ENCODE measurements around the gene SRI. TPM values are rescaled to one million over a fixed set of nuclear protein-coding genes. Genes with fewer than 3 reads are reported as not detected.
"Not testable (repeated sequence)": the region's sequence is repeated elsewhere in the genome, so short reads cannot be mapped to it uniquely, and the experiment has no call there.

SRI gene
- total and polyA plus RNA-seq, 9 donors, result 45.4 to 151 (median 82.4) TPM

GRCh38 chr7:88267421-88267820 is 47.6 kb upstream of the SRI start:
- intact Hi-C loops (cut with DNase I), result no loop called here
- whole genome bisulfite sequencing, 3 donors, result 92 to 95% (median 93%) methylated on average over 4 of the region's 4 CpGs
- TF ChIP-seq CTCF (IDR thresholded peaks at IDR 0.05) (no peak), POLR2A (IDR thresholded peaks at IDR 0.05) (no peak), EP300 (IDR thresholded peaks at IDR 0.05) (no peak)
- DNase-seq, result no peak
- Histone ChIP-seq H3K27ac (no peak overlapping the region), H3K4me3 (no peak overlapping the region), H3K9me3 (no peaks in the 10 kb centered on the region), H3K4me1 (ENCODE audit: insufficient read depth) (no peaks in the 10 kb centered on the region), H3K27me3 (no peaks in the 10 kb centered on the region), H3K36me3 (no peaks in the 10 kb centered on the region)

GRCh38 chr7:88264987-88265386 is 45.1 kb upstream of the SRI start:
- DNase-seq; H3K27me3 ChIP-seq; intact Hi-C loops (cut with DNase I); H3K36me3 ChIP-seq; H3K4me3 ChIP-seq; H3K9me3 ChIP-seq; H3K27ac ChIP-seq; H3K4me1 ChIP-seq (ENCODE audit: insufficient read depth): not testable (repeated sequence)
- WGBS, 3 donors, result 54 to 61% (median 54%) methylated on average over 3 of the region's 3 CpGs

GRCh38 chr7:88262562-88262961 is 42.7 kb upstream of the SRI start:
- intact Hi-C loops (cut with DNase I), result no loop called here
- no peak overlapping the region for H3K27ac ChIP-seq
- H3K4me3 ChIP-seq, result no peak overlapping the region
- H3K27me3 ChIP-seq, result no peaks in the 10 kb centered on the region
- WGBS, 3 donors, result 69 to 76% (median 71%) methylated on average over 4 of the region's 4 CpGs
- TF ChIP-seq EP300 (IDR thresholded peaks at IDR 0.05), result no peak
- TF ChIP-seq CTCF (IDR thresholded peaks at IDR 0.05), result no peak
- TF ChIP-seq POLR2A (IDR thresholded peaks at IDR 0.05), result no peak
- H3K4me1 ChIP-seq (ENCODE audit: insufficient read depth), result no peaks in the 10 kb centered on the region
- no peaks in the 10 kb centered on the region for H3K36me3 ChIP-seq
- no peaks in the 10 kb centered on the region for H3K9me3 ChIP-seq
- no peak for DNase-seq

GRCh38 chr7:88260719-88261118 is 40.9 kb upstream of the SRI start:
- intact Hi-C loops (cut with DNase I), result no loop called here
- WGBS, 3 donors, result 81 to 91% (median 82%) methylated on average over 1 of the region's 1 CpG
- Histone ChIP-seq H3K27ac (no peak overlapping the region), H3K4me1 (ENCODE audit: insufficient read depth) (no peaks in the 10 kb centered on the region), H3K4me3 (no peak overlapping the region), H3K36me3 (no peaks in the 10 kb centered on the region), H3K27me3 (no peaks in the 10 kb centered on the region), H3K9me3 (no peaks in the 10 kb centered on the region)
- no peak for TF ChIP-seq EP300 (IDR thresholded peaks at IDR 0.05)
- no peak for TF ChIP-seq CTCF (IDR thresholded peaks at IDR 0.05)
- TF ChIP-seq POLR2A (IDR thresholded peaks at IDR 0.05), result no peak
- DNase-seq, result no peak

GRCh38 chr7:88259656-88260380 is 40.0 kb upstream of the SRI start:
- H3K36me3 ChIP-seq, result no peaks in the 10 kb centered on the region
- no peak overlapping the region for H3K4me3 ChIP-seq
- no peaks in the 10 kb centered on the region for H3K4me1 ChIP-seq (ENCODE audit: insufficient read depth)
- no peak for DNase-seq
- 43 to 64% (median 59%) methylated on average over 2 of the region's 2 CpGs for WGBS, 3 donors
- no peak for TF ChIP-seq CTCF (IDR thresholded peaks at IDR 0.05)
- intact Hi-C loops (cut with DNase I), result no loop called here
- H3K9me3 ChIP-seq, result peaks cover 0 to under 1% of the 10 kb centered on the region in 2 donors
- no peak overlapping the region for H3K27ac ChIP-seq
- H3K27me3 ChIP-seq, result no peaks in the 10 kb centered on the region

- intact Hi-C loops (cut with DNase I); H3K27me3 ChIP-seq; H3K27ac ChIP-seq; H3K9me3 ChIP-seq; DNase-seq; H3K4me3 ChIP-seq; H3K4me1 ChIP-seq (ENCODE audit: insufficient read depth); H3K36me3 ChIP-seq: not testable (repeated sequence)
- 89 to 96% (median 93%) methylated on average over 1 of the region's 1 CpG for WGBS, 3 donors
Measured at GRCh38 chr7:88258296-88258695, 38.5 kb upstream of the SRI start.
